ENCODE data around the gene PDGFA. TPM values are rescaled to one million over a fixed set of nuclear protein-coding genes. Genes with fewer than 3 reads are reported as not detected.

The PDGFA gene
- total RNA-seq, 3 donors from 2014 or later (not counting 1 experiment from before 2014, with no cell fraction given), result 0.86 to 2.0 (median 1.5) TPM

- WGBS (ENCODE audit: insufficient coverage), result 5% methylated on average over 80 of the region's 83 CpGs
Observed at GRCh38 chr7:516606-517456, 2.8 kb downstream of the PDGFA start.

GRCh38 chr7:516216-516605 lies 3.4 kb downstream of the PDGFA start:
- H3K27me3 ChIP-seq (ENCODE audit: control insufficient read depth, insufficient read depth, low read length), result peaks cover 18% of the 10 kb centered on the region
- H3K4me1 Mint-ChIP-seq, result peaks cover 0 to 12% of the 10 kb centered on the region in 2 donors
- no peaks in the 10 kb centered on the region for H3K36me3 ChIP-seq (ENCODE audit: control insufficient read depth, insufficient read depth, low read length)
- intact Hi-C loops (cut with micrococcal nuclease), result no loop called here
- no peaks in the 10 kb centered on the region for H3K9me3 ChIP-seq (ENCODE audit: control insufficient read depth, insufficient read depth, low read length)
- peaks cover 33% of the 10 kb centered on the region for H3K4me1 ChIP-seq (ENCODE audit: control insufficient read depth, insufficient read depth, low read length)
- WGBS (ENCODE audit: insufficient coverage), result 62% methylated on average over 13 of the region's 13 CpGs
- no peaks in the 10 kb centered on the region for H3K9me3 Mint-ChIP-seq
- no peak overlapping the region for H3K27ac ChIP-seq (ENCODE audit: low read length)
- no peak for DNase-seq
- peaks cover 6 to 16% of the 10 kb centered on the region in 2 donors for H3K27me3 Mint-ChIP-seq (ENCODE audit: low read depth in 2 of 2)
- H3K4me3 ChIP-seq (ENCODE audit: low read length), result no peak overlapping the region
- H3K4me3 Mint-ChIP-seq, result no peak overlapping the region
- H3K36me3 Mint-ChIP-seq, result no peaks in the 10 kb centered on the region
- no peak overlapping the region for H3K27ac Mint-ChIP-seq
- ATAC-seq, result no peak
- TF ChIP-seq CTCF (IDR thresholded peaks at IDR 0.05), result no peak

More at GRCh38 chr7:516606-517456, 2.8 kb downstream of the PDGFA start:
- Mint-ChIP-seq H3K9me3 (no peaks in the 10 kb centered on the region), H3K27me3 (ENCODE audit: low read depth in 2 of 2) (peaks cover 6 to 20% of the 10 kb centered on the region in 2 donors), H3K27ac (no peak overlapping the region), H3K36me3 (no peaks in the 10 kb centered on the region), H3K4me1 (peaks cover 0 to 12% of the 10 kb centered on the region in 2 donors), H3K4me3 (no peak overlapping the region)
- Histone ChIP-seq H3K27me3 (ENCODE audit: control insufficient read depth, insufficient read depth, low read length) (peaks cover 23% of the 10 kb centered on the region), H3K27ac (ENCODE audit: low read length) (no peak overlapping the region), H3K9me3 (ENCODE audit: control insufficient read depth, insufficient read depth, low read length) (no peaks in the 10 kb centered on the region), H3K36me3 (ENCODE audit: control insufficient read depth, insufficient read depth, low read length) (no peaks in the 10 kb centered on the region), H3K4me3 (ENCODE audit: low read length) (no peak overlapping the region), H3K4me1 (ENCODE audit: control insufficient read depth, insufficient read depth, low read length) (peaks cover 39% of the 10 kb centered on the region)
- DNase-seq (no peak), ATAC-seq (no peak)
- no peak for TF ChIP-seq CTCF (IDR thresholded peaks at IDR 0.05)
- intact Hi-C loops (cut with micrococcal nuclease), result no loop called here

GRCh38 chr7:515628-516027 lies 4.0 kb downstream of the PDGFA start:
- H3K4me1 ChIP-seq (ENCODE audit: control insufficient read depth, insufficient read depth, low read length), result peaks cover 27% of the 10 kb centered on the region
- Mint-ChIP-seq H3K4me1 (peaks cover 0 to 12% of the 10 kb centered on the region in 2 donors), H3K27ac (no peak overlapping the region), H3K36me3 (no peaks in the 10 kb centered on the region), H3K4me3 (no peak overlapping the region), H3K27me3 (ENCODE audit: low read depth in 2 of 2) (peaks cover 6 to 16% of the 10 kb centered on the region in 2 donors), H3K9me3 (no peaks in the 10 kb centered on the region)
- WGBS (ENCODE audit: insufficient coverage), result 91% methylated on average over 10 of the region's 10 CpGs
- H3K36me3 ChIP-seq (ENCODE audit: control insufficient read depth, insufficient read depth, low read length), result no peaks in the 10 kb centered on the region
- peaks cover 13% of the 10 kb centered on the region for H3K27me3 ChIP-seq (ENCODE audit: control insufficient read depth, insufficient read depth, low read length)
- TF ChIP-seq CTCF (IDR thresholded peaks at IDR 0.05), result no peak
- intact Hi-C loops (cut with micrococcal nuclease), result no loop called here
- no peaks in the 10 kb centered on the region for H3K9me3 ChIP-seq (ENCODE audit: control insufficient read depth, insufficient read depth, low read length)
- ATAC-seq (no peak), DNase-seq (no peak)
- H3K27ac ChIP-seq (ENCODE audit: low read length), result no peak overlapping the region
- H3K4me3 ChIP-seq (ENCODE audit: low read length), result no peak overlapping the region
